K562 (cell line): ENCODE measurements around the gene SH2B2. TPM values are rescaled to one million over a fixed set of nuclear protein-coding genes. Genes with fewer than 3 reads are reported as not detected.

Experiments
- ARHGAP35 ChIP-seq: fragments of 450-650 bp; IDR thresholded peaks from 2 replicates; pipeline ENCODE4 v1.6.1; 2018; ENCODE audit not compliant: partially characterized antibody
- CBFB ChIP-seq: sonication (generic); formaldehyde crosslinking; IDR thresholded peaks from 2 replicates; pipeline ENCODE4 v1.4.0; 2020; ENCODE audit warnings: mild to moderate bottlenecking, missing genetic modification reagents
- CBX3 ChIP-seq, 2 experiments: IDR thresholded peaks; 1 replicate in 1 of 2; 2 replicates in 1 of 2; pipeline ENCODE4 v1.6.1; 2012; ENCODE audit warnings: inconsistent platforms in 2 of 2, low read length in 2 of 2, borderline replicate concordance in 1 of 2, control low read depth in 1 of 2
- CXXC5 ChIP-seq: fragments of 250-450 bp; sonication (Bioruptor Pico); IDR thresholded peaks from 2 replicates; pipeline ENCODE4 v1.8.0; 2022; ENCODE audit warnings: inconsistent platforms, mild to moderate bottlenecking, moderate library complexity
- DMBX1 ChIP-seq: fragments of 250-450 bp; sonication (Bioruptor Pico); IDR thresholded peaks from 2 replicates; pipeline ENCODE4 v1.8.0; 2022; ENCODE audit warnings: inconsistent platforms, mild to moderate bottlenecking, moderate library complexity, borderline replicate concordance
- ELF1 ChIP-seq: fragments of 200-800 bp; sonication (Bioruptor generic); IDR thresholded peaks from 2 replicates; pipeline ENCODE4 v1.6.1; 2016; ENCODE audit warnings: missing genetic modification characterization, missing compliant biosample characterization
- EP300 ChIP-seq: IDR thresholded peaks from 2 replicates; pipeline ENCODE4 v1.6.1; 2012; ENCODE audit warnings: low read length, improper control_type of control experiment
- FOXO4 ChIP-seq: fragments of 450-650 bp; formaldehyde crosslinking; IDR thresholded peaks from 2 replicates; pipeline ENCODE4 v1.4.0; 2020; ENCODE audit warnings: mild to moderate bottlenecking, moderate library complexity
- FUS ChIP-seq: fragments of 200-400 bp; formaldehyde crosslinking; optimal IDR thresholded peaks from 2 replicates; pipeline ENCODE3; 2017; ENCODE audit warnings: low read depth, low read length
- NFATC3 ChIP-seq: fragments of 450-650 bp; IDR thresholded peaks from 2 replicates; pipeline ENCODE4 v1.6.1; 2017; ENCODE audit warnings: mild to moderate bottlenecking
- NFYB ChIP-seq: IDR thresholded peaks from 2 replicates; pipeline ENCODE4 v1.6.1; 2011; ENCODE audit warnings: mild to moderate bottlenecking, moderate library complexity; ENCODE audit not compliant: insufficient read length; ENCODE audit errors: extremely low read depth
- NR4A1 ChIP-seq, 2 experiments: fragments of 250-450 bp in 1 of 2; fragments of 450-650 bp in 1 of 2; sonication (Bioruptor Pico) in 1 of 2; IDR thresholded peaks; 2 replicates each; pipeline versions ENCODE4 v1.4.0 to v1.6.1; 2016 to 2020; ENCODE audit warnings: mild to moderate bottlenecking in 2 of 2, missing compliant biosample characterization in 1 of 2, missing genetic modification characterization in 1 of 2, moderate library complexity in 1 of 2
- RFX1 ChIP-seq: fragments of 450-650 bp; IDR thresholded peaks from 2 replicates; pipeline ENCODE4 v1.6.1; 2016; ENCODE audit warnings: mild to moderate bottlenecking, moderate library complexity
- RFX5 ChIP-seq: IDR thresholded peaks from 2 replicates; pipeline ENCODE4 v1.6.1; 2011; ENCODE audit warnings: low read depth, mild to moderate bottlenecking, improper control_type of control experiment, low read length
- SOX6 ChIP-seq: fragments of 450-650 bp; IDR thresholded peaks from 2 replicates; pipeline ENCODE4 v1.6.1; 2014; ENCODE audit warnings: mild to moderate bottlenecking
- TCF7 ChIP-seq: sonication (generic); IDR thresholded peaks from 2 replicates; pipeline ENCODE4 v1.6.1; 2016; ENCODE audit warnings: antibody characterized with exemption, borderline replicate concordance
- TRIM25 ChIP-seq: fragments of 450-650 bp; IDR thresholded peaks from 2 replicates; pipeline ENCODE4 v1.7.0; 2016; ENCODE audit warnings: borderline replicate concordance
- TRIM28 ChIP-seq: fragments of 450-650 bp; IDR thresholded peaks from 2 replicates; pipeline ENCODE4 v1.6.1; 2017
- ZC3H11A ChIP-seq: IDR thresholded peaks from 2 replicates; pipeline ENCODE4 v1.6.1; 2012; ENCODE audit warnings: low read depth, low read length, improper control_type of control experiment
- ZKSCAN3 ChIP-seq: fragments of 250-450 bp; sonication (Bioruptor Pico); IDR thresholded peaks from 2 replicates; pipeline ENCODE4 v1.4.0; 2020
- ZMIZ1 ChIP-seq, 2 experiments: fragments of 150-350 bp in 1 of 2; IDR thresholded peaks; 2 replicates each; pipeline ENCODE4 v1.6.1; 2012 to 2016; ENCODE audit warnings: low read depth in 2 of 2, low read length in 2 of 2, mild to moderate bottlenecking in 1 of 2, moderate library complexity in 1 of 2
- ZNF384 ChIP-seq: IDR thresholded peaks from 2 replicates; pipeline ENCODE4 v1.6.1; 2012; ENCODE audit warnings: low read depth, low read length, improper control_type of control experiment
- ZNF584 ChIP-seq: fragments of 200-800 bp; sonication (Bioruptor generic); IDR thresholded peaks from 2 replicates; pipeline ENCODE4 v1.6.1; 2016; ENCODE audit warnings: low read depth, mild to moderate bottlenecking, missing genetic modification characterization, missing compliant biosample characterization
- polyA plus RNA-seq, 8 experiments: library from polyadenylated mRNA; depleted of rRNA in 4 of 8; stranded (reverse) in 5 of 8; unstranded in 3 of 8; fragments of >200 nt; fragmentation: Nextera tagmentation in 2 of 8; fragmentation: Illumina TruSeq in 1 of 8; extraction: Ambion mirVana in 2 of 8; extraction: Trizol in 1 of 8; gene quantifications; 2 replicates each; pipeline versions ENCODE4 v1.2.1 to v1.2.3, GENCODE V29; 2011 to 2014; ENCODE audit warnings: inconsistent platforms in 1 of 8, missing spikeins in 1 of 8
- total RNA-seq, 7 experiments: library from RNA; depleted of rRNA in 6 of 7; stranded (reverse); fragments of >200 nt in 6 of 7; fragmentation: Illumina TruSeq in 2 of 7; extraction: Trizol in 2 of 7; gene quantifications; 2 replicates each; pipeline versions ENCODE4 v1.2.1 to v1.2.3, GENCODE V29; 2011 to 2021; ENCODE audit warnings: low replicate concordance in 1 of 7

The SH2B2 gene
- total and polyA plus RNA-seq, 9 of the 15 experiments (the other 6 are each of a cell fraction or from before 2014, with no cell fraction given) = 0.03 to 0.89 (median 0.07) TPM; not detected in 4

- TF ChIP-seq CXXC5 (CRISPR knock-in tag) (peak; percentile 63), ZNF384 (no peak), FOXO4 (CRISPR knock-in tag) (no peak), FUS (no peak), ARHGAP35 (no peak), NR4A1 (CRISPR knock-in tag; IDR thresholded peaks at IDR 0.05) (0 out of 2 replicates have a peak, but pooled peaks have one; percentile 55), NR4A1 (tag; IDR thresholded peaks at IDR 0.05) (no peak), TRIM28 (no peak), EP300 (no peak), NFATC3 (no peak), RFX5 (no peak), ZKSCAN3 (no peak), CBX3 (IDR thresholded peaks at IDR 0.05; ENCODE audit: borderline replicate concordance in 1 of 2, low read length in 2 of 2) (no peak; a peak in 1 of 3 replicates), CBFB (CRISPR knock-in tag) (no peak), TRIM25 (no peak), ZC3H11A (no peak), ZNF584 (no peak), ZMIZ1 (IDR thresholded peaks at IDR 0.05; ENCODE audit: low read depth in 2 of 2, low read length in 2 of 2) (no peak), DMBX1 (CRISPR knock-in tag) (no peak), RFX1 (no peak), NFYB (no peak), TCF7 (no peak), SOX6 (0 out of 2 replicates have a peak, but pooled peaks have one; percentile 16), ELF1 (tag) (no peak)
These were observed at the start of gene SH2B2 (continued) for GRCh38 chr7:102286237-102287110.
